MM.1S (cell line): ENCODE data around the gene SELENOP.
"Not testable (repeated sequence)": the region's sequence is repeated elsewhere in the genome, so short reads cannot be mapped to it uniquely, and the experiment has no call there.

ENCODE experiments used
- DNase-seq: peaks from one replicate; pipeline ENCODE4 v3.0.0-alpha.2; 2015
- H2AFZ ChIP-seq: fragments of 300-600 bp; sonication (generic); 2 replicates; pipeline ENCODE4 v1.6.0; 2016; ENCODE audit warnings: antibody characterized with exemption, low read length
- H3F3A ChIP-seq: fragments of 300-600 bp; sonication (generic); 2 replicates; pipeline ENCODE4 v1.6.1; 2016; ENCODE audit warnings: mild to moderate bottlenecking, antibody characterized with exemption, low read length, moderate library complexity, mixed read lengths; ENCODE audit not compliant: insufficient read depth
- H3K27ac ChIP-seq: fragments of 300-600 bp; sonication (generic); 2 replicates; pipeline ENCODE4 v1.5.1; 2016; ENCODE audit warnings: mild to moderate bottlenecking, low read length
- H3K27me3 ChIP-seq: fragments of 300-600 bp; sonication (generic); replicated peaks from 2 replicates; pipeline ENCODE4 v1.6.0; 2016; ENCODE audit warnings: low read length; ENCODE audit not compliant: insufficient read depth
- H3K36me3 ChIP-seq: fragments of 300-600 bp; sonication (generic); replicated peaks from 2 replicates; pipeline ENCODE4 v1.6.1; 2016; ENCODE audit warnings: mild to moderate bottlenecking, low read length, mixed read lengths; ENCODE audit not compliant: insufficient read depth
- H3K4me1 ChIP-seq: fragments of 300-600 bp; sonication (generic); 2 replicates; pipeline ENCODE4 v1.6.1; 2016; ENCODE audit warnings: low read length, mixed read lengths
- H3K4me2 ChIP-seq: fragments of 300-600 bp; sonication (generic); 2 replicates; pipeline ENCODE4 v1.6.0; 2016; ENCODE audit warnings: low read depth, low read length
- H3K4me3 ChIP-seq: fragments of 300-600 bp; sonication (generic); 2 replicates; pipeline ENCODE4 v1.5.1; 2016; ENCODE audit warnings: low read length, mixed read lengths
- H3K79me2 ChIP-seq: fragments of 300-600 bp; sonication (generic); 2 replicates; pipeline ENCODE4 v1.6.1; 2016; ENCODE audit warnings: mixed run types, low read length, mixed read lengths
- H3K9ac ChIP-seq: fragments of 300-600 bp; sonication (generic); 2 replicates; pipeline ENCODE4 v1.6.1; 2016; ENCODE audit warnings: low read length, mixed read lengths
- H3K9me2 ChIP-seq: fragments of 300-600 bp; sonication (generic); replicated peaks from 2 replicates; pipeline ENCODE4 v1.6.1; 2016; ENCODE audit warnings: mild to moderate bottlenecking, low read length, mixed read lengths; ENCODE audit not compliant: insufficient read depth
- H3K9me3 ChIP-seq: fragments of 300-600 bp; sonication (generic); replicated peaks from 2 replicates; pipeline ENCODE4 v1.6.1; 2016; ENCODE audit warnings: mild to moderate bottlenecking, low read length, mixed read lengths; ENCODE audit not compliant: insufficient read depth
- H4K20me1 ChIP-seq: fragments of 300-600 bp; sonication (generic); 2 replicates; pipeline ENCODE4 v1.6.1; 2016; ENCODE audit warnings: mild to moderate bottlenecking, low read length, moderate library complexity, mixed read lengths; ENCODE audit not compliant: insufficient read depth
- CTCF ChIP-seq: fragments of 300-600 bp; sonication (generic); IDR thresholded peaks from 2 replicates; pipeline ENCODE4 v1.5.1; 2016; ENCODE audit warnings: antibody characterized with exemption, low read length, mixed read lengths
- EZH2 ChIP-seq: fragments of 300-600 bp; sonication (generic); optimal IDR thresholded peaks from 2 replicates; pipeline ENCODE3; 2017; ENCODE audit warnings: low read depth, mild to moderate bottlenecking, antibody characterized with exemption, low read length, mixed read lengths
- EZH2phosphoT487 ChIP-seq: fragments of 300-600 bp; sonication (generic); IDR thresholded peaks from 2 replicates; pipeline ENCODE4 v1.6.1; 2018; ENCODE audit warnings: antibody characterized with exemption, low read length

The SELENOP gene

GRCh38 chr5:42824347-42824976, 12.8 kb upstream of the SELENOP start:
- Histone ChIP-seq H3K9me2 (no peaks in the 10 kb centered on the region), H3K4me2 (no peak overlapping the region)

DNA sequence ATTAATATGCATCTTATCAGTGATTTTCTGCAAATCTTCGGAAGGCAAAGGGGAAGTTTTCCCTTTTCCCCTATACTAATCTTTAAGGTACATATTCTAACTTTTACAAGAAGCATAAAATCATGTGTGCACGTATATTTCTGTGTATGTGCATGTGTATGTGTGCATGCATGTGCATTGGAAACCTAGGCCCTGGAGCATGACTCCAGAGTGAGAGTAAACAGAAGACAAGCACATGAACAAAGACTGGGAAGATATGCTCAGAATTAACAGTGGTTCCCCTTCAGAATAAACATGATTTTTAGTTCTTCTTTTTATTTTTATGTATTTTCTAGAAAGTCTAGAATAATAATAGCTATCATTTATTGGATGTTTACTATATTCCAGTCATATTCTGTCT, 10.9 kb upstream of the SELENOP start:
- H2AFZ ChIP-seq: no peak overlapping the region
- H3K27ac ChIP-seq: no peak overlapping the region
- H3K9ac ChIP-seq: no peak overlapping the region
- H3K4me2 ChIP-seq: no peak overlapping the region
- DNase-seq: no peak
- H3K79me2 ChIP-seq: no peaks in the 10 kb centered on the region
- H3K4me1 ChIP-seq: no peaks in the 10 kb centered on the region
- no peaks in the 10 kb centered on the region for H3K36me3 ChIP-seq
- no peaks in the 10 kb centered on the region for H3K9me3 ChIP-seq
- no peaks in the 10 kb centered on the region for H3K9me2 ChIP-seq
- H4K20me1 ChIP-seq: no peaks in the 10 kb centered on the region
- H3K4me3 ChIP-seq: no peak overlapping the region
- TF ChIP-seq CTCF (no peak), EZH2phosphoT487 (no peak), EZH2 (no peak)
- H3K27me3 ChIP-seq: no peaks in the 10 kb centered on the region
- H3F3A ChIP-seq: no peaks in the 10 kb centered on the region

More at GRCh38 chr5:42824347-42824976, 12.8 kb upstream of the SELENOP start:
- Histone ChIP-seq H2AFZ (no peak overlapping the region), H3K4me3 (no peak overlapping the region), H3K27ac (no peak overlapping the region), H4K20me1 (no peaks in the 10 kb centered on the region), H3F3A (no peaks in the 10 kb centered on the region), H3K4me1 (no peaks in the 10 kb centered on the region), H3K27me3 (no peaks in the 10 kb centered on the region), H3K36me3 (no peaks in the 10 kb centered on the region), H3K9me3 (no peaks in the 10 kb centered on the region), H3K9ac (no peak overlapping the region), H3K79me2 (no peaks in the 10 kb centered on the region)
- no peak for DNase-seq
- no peak for TF ChIP-seq EZH2
- no peak for TF ChIP-seq EZH2phosphoT487
- no peak for TF ChIP-seq CTCF

DNA sequence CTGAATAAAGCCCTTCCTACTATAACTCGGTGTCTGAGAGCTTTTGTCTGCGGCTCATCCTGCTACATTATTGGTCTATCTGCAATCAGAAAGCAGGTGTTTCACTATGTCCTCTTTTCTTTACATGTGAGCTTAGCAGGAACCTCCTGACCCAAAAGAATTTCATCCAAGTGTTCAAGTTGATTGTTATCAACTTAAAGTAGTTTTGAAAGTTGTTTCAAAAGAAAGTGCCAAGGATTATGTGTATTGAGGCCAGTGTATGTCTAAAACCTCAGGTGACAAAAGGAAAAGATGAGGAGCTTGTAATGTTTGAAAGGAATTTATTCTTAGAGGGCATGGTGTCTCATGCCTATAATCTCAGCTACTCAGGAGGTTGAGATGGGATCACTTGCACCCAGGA, 8.1 kb upstream of the SELENOP start:
- no peak overlapping the region for H3K4me2 ChIP-seq

DNA sequence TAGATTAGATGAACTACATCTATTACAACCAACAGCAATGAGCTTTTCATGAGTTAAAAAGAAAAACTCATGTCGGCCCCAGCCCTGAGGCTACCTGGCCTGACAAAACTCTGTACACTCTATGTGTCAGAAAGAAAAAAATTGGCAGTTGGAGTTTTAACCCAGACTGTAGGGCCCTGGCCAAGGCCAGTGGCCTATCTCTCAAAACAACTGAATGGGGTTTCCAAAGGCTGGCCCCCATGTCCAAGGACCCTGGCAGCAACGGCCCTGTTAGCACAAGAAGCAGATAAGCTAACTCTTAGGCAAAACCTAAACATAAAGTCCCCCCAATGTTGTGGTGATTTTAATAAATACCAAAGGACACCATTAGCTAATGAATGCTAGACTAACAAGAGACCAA, 4.9 kb upstream of the SELENOP start:
- H2AFZ ChIP-seq, H3K4me1 ChIP-seq, H3K36me3 ChIP-seq, H3K9ac ChIP-seq, H3K9me3 ChIP-seq, H3K79me2 ChIP-seq, H3K4me3 ChIP-seq, H4K20me1 ChIP-seq, H3K27me3 ChIP-seq, H3K4me2 ChIP-seq, H3K27ac ChIP-seq, DNase-seq, H3F3A ChIP-seq, H3K9me2 ChIP-seq: not testable (repeated sequence)

More for the DNA sequence above, 8.1 kb upstream of the SELENOP start:
- no peaks in the 10 kb centered on the region for H3K9me2 ChIP-seq
- no peak overlapping the region for H2AFZ ChIP-seq
- H3K79me2 ChIP-seq: no peaks in the 10 kb centered on the region
- no peak overlapping the region for H3K27ac ChIP-seq
- DNase-seq: no peak
- H4K20me1 ChIP-seq: no peaks in the 10 kb centered on the region
- H3K4me1 ChIP-seq: no peaks in the 10 kb centered on the region
- H3K36me3 ChIP-seq: no peaks in the 10 kb centered on the region
- TF ChIP-seq CTCF: no peak
- TF ChIP-seq EZH2phosphoT487: no peak
- no peak for TF ChIP-seq EZH2
- H3F3A ChIP-seq: no peaks in the 10 kb centered on the region
- no peak overlapping the region for H3K4me3 ChIP-seq
- H3K27me3 ChIP-seq: no peaks in the 10 kb centered on the region
- H3K9ac ChIP-seq: no peak overlapping the region
- no peaks in the 10 kb centered on the region for H3K9me3 ChIP-seq
